ENCODE results near the gene NCAM1. TPM values are rescaled to one million over a fixed set of nuclear protein-coding genes. Genes with fewer than 3 reads are reported as not detected.

The NCAM1 gene
- total and polyA plus RNA-seq, 8 donors: 1.7 to 45.0 (median 37.6) TPM

GRCh38 chr11:112999520-112999919, 38.3 kb downstream of the NCAM1 start:
- no peaks in the 10 kb centered on the region for H3K4me1 ChIP-seq
- H3K27ac ChIP-seq: no peak overlapping the region
- H3K36me3 ChIP-seq: no peaks in the 10 kb centered on the region
- TF ChIP-seq CTCF (IDR thresholded peaks at IDR 0.05): no peak
- intact Hi-C loops (cut with DNase I): no loop called here
- no peaks in the 10 kb centered on the region for H3K27me3 ChIP-seq
- ATAC-seq: no peak
- no peak overlapping the region for H3K4me3 ChIP-seq
- H3K9me3 ChIP-seq: no peaks in the 10 kb centered on the region
- no peak for DNase-seq

- no peak overlapping the region for H3K27ac ChIP-seq
- H3K9me3 ChIP-seq: no peaks in the 10 kb centered on the region
- no peaks in the 10 kb centered on the region for H3K36me3 ChIP-seq
- TF ChIP-seq CTCF (IDR thresholded peaks at IDR 0.05): no peak
- H3K4me3 ChIP-seq: no peak overlapping the region
- ATAC-seq (no peak), DNase-seq (no peak)
- intact Hi-C loops (cut with DNase I): no loop called here
- no peaks in the 10 kb centered on the region for H3K27me3 ChIP-seq
- H3K4me1 ChIP-seq: no peaks in the 10 kb centered on the region
Measured at GRCh38 chr11:113001709-113002108, 40.5 kb downstream of the NCAM1 start.

- intact Hi-C loops (cut with DNase I): no loop called here
Measured at GRCh38 chr11:113006896-113007445, 45.8 kb downstream of the NCAM1 start.

DNA sequence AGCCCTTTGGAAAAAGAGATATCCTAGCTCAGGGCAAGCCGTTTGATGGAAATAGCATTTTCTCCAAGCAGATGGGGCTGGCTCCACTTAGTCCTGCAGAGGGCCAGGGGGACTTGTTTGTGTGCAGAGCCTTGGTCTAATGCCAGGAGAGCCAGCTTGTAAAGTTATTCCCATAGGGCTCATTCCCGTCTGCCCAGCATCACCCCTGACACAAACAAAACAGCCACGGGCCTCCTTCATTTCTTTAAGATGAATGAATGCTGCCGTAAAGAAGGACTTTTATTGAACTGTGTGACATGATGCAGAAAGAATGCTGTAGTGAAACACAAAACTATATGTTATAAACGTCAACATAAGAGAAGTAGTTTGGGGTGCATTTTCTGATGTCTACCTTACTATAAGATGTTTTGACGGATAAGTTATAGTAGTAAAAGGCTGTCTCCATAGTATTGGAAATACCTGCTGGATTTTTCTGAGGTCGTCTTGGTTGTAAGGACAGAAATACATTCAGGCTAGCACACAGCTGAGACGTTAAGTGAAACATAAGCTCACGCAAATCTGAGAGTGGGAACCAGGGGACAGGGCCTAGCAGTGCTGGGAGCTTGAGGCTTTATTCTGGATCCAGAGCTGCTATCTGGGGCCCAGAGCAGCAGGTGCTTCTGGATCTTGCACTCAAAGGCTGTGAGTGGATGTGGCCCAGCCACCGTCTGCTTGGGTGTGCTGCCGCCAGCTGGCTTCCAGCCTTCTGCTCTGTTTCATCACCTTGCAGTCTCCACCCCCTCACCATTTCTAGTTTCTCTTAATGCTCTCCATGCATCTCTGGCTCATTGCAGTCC, 53.3 kb downstream of the NCAM1 start:
- Histone ChIP-seq H3K4me3 (no peak overlapping the region), H3K9me3 (no peaks in the 10 kb centered on the region), H3K4me1 (no peaks in the 10 kb centered on the region), H3K36me3 (no peaks in the 10 kb centered on the region), H3K27me3 (no peaks in the 10 kb centered on the region), H3K27ac (no peak overlapping the region)
- intact Hi-C loops (cut with DNase I): no loop called here
- DNase-seq: peak in 2 of 4 donors; percentile 56 to 62
- TF ChIP-seq CTCF (IDR thresholded peaks at IDR 0.05): no peak
- ATAC-seq: no peak

More at GRCh38 chr11:113006896-113007445, 45.8 kb downstream of the NCAM1 start:
- Histone ChIP-seq H3K27ac (no peak overlapping the region), H3K36me3 (no peaks in the 10 kb centered on the region), H3K4me3 (no peak overlapping the region), H3K9me3 (no peaks in the 10 kb centered on the region), H3K4me1 (no peaks in the 10 kb centered on the region), H3K27me3 (no peaks in the 10 kb centered on the region)
- ATAC-seq: no peak
- TF ChIP-seq CTCF (IDR thresholded peaks at IDR 0.05): no peak
- no peak for DNase-seq

DNA sequence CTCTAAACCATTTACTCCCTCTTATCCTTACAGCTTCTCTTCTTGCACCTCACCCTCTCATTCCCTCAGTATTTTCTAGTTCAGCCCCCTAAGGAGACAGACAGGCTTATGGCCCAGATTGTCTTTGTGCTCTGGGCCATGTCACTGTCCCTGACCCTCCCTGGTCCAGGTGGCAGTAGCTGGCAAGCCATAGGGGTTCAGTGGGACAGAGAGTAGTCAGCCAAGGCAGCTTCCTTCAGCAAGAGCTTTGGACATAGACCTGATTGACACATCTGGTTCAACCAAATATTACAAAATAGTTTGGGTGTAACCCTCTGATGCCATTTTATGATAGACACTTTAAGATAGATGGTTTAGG, 53.9 kb downstream of the NCAM1 start:
- intact Hi-C loops (cut with DNase I): no loop called here
- no peaks in the 10 kb centered on the region for H3K36me3 ChIP-seq
- DNase-seq (no peak), ATAC-seq (no peak)
- H3K27me3 ChIP-seq: no peaks in the 10 kb centered on the region
- no peak overlapping the region for H3K4me3 ChIP-seq
- no peaks in the 10 kb centered on the region for H3K4me1 ChIP-seq
- no peaks in the 10 kb centered on the region for H3K9me3 ChIP-seq
- H3K27ac ChIP-seq: no peak overlapping the region
- TF ChIP-seq CTCF (IDR thresholded peaks at IDR 0.05): no peak
